GM19193 (cell line): ENCODE measurements around the gene GRAMD4.

ENCODE experiments used
- POLR2A ChIP-seq: IDR thresholded peaks from 4 replicates; pipeline ENCODE4 v1.6.1; 2011; ENCODE audit not compliant: insufficient read depth, insufficient read length; ENCODE audit errors: extremely low read depth

Gene GRAMD4

DNA sequence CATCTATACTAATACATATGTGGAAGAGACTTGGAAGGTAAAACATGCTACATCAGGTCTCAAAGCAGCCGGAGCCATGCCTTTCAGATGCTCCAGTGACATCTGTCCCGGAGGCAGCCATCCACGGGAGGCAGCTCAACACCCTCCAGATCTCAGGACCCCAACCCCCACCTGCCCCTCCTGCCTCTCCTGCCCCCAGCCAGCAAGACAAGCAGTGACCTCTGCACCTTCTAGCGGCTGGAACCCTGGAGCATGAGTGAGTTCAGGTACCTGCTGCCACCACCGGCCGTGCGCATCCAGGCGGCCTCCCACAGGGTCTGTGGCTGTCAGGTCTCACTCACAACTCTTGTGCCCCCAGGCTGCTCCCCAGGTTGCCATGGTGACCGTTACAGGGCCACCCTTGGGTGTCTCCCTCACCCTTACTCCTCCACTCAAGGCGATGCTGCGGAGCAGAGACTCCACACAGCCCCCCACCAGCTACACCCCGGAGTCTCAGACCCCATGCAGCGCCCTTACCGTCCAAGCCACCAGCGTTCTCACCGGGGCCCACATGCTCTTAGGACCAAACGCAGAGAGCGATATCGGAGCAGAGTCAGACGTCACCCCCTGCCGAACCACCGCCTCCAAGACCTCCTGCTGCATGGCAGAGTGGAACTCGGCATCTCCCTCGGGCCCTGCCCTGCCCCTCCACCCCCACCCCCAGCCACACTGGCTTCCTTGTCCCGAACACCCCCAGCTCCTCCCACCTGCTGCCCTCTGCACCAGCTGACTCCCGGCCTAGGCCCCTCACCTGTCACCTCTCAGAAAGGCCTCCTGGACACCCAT lies 83.2 kb downstream of the GRAMD4 start:
- no peak for TF ChIP-seq POLR2A

DNA sequence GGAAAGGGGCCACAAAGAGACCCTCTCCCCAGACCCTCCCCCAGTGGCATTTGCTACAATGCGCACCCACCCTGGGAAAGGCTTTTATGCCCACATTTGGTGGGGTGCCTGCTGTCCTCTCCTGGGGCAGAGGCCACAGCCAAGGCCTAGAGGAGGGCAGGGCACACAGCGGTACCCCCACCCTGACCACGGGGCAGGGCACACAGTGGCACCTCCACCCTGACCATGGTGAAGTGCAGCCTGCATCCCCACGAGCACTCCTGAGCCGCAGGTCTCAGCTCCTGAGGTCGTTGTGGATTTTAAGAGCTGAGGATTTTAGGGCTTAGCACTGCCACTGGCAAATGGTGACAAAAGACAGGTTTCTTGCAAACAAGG lies 83.8 kb downstream of the GRAMD4 start:
- no peak for TF ChIP-seq POLR2A

DNA sequence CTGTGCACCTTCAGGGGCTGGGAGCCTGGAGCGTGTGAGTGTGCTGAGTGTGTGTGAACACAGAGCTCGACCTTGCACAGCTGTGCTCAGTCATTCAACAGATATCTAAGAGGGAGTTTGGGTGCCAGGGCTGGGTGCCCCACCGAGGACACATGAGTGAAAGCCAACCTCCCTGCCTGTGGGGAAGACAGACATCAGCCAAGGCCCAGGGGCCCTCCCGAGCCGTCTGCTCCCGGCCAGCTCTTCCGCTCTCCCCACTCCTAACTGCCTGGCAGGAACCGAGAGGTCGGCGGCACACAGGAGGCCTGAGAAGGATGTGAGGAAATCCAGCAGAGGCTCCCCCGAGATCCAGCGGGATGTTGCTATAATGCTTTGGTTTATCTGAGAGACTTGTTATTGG lies 85.9 kb downstream of the GRAMD4 start:
- TF ChIP-seq POLR2A: no peak

DNA sequence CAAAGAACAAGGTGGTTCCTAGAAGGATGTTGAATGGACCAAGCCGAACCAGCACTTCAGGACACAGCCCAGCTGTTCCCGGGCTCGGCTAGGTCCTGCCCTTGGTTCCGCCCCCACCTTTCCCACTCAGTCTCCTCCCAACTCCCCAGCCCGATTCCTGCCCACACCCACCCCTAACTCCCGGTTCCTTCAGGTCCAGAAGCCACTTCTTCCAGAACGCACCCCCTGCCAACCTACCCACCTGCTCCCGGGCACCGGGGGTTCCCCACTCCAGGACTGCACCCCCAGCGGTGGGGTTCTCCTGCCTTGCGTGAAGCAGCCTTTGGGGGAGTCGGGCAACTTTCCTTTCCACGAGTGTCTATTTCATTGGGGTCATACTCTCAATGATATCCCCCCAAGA lies 87.1 kb downstream of the GRAMD4 start:
- no peak for TF ChIP-seq POLR2A

DNA sequence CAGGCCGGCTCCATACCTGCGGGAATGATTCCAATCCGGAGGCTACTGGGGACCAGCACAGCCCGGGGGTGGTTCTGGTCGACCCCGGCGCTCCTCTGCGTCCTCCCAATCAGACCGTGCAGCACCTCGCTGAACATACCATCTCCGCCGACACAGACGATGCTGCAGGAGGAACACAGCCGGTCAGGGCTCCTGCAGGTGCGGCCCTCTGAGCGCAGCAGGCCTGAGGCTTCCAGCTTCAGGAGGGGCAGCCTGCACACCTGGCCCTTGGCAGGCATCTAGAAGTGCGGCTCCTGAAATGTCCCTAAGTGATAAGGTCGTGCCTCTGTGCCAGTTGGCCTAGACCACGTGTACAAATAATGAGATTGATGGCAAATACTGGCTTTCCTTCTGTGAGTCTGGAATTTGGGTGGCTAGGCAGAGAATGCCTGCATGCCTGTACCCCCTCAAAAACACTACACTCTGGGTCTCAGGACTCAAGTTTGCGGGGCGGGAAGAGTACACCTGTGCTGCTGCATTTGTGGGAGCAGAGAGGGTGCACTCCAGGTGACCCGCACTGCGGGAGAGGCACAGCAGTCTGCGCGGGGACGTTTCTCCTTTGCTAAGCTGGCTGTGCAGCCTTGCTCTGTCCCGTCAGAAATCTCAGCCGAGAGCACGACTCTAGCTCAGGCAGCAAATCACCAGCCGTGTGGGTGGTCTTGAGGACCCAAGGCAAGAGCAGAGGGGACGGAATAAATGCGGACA lies 87.8 kb downstream of the GRAMD4 start:
- TF ChIP-seq POLR2A: no peak

DNA sequence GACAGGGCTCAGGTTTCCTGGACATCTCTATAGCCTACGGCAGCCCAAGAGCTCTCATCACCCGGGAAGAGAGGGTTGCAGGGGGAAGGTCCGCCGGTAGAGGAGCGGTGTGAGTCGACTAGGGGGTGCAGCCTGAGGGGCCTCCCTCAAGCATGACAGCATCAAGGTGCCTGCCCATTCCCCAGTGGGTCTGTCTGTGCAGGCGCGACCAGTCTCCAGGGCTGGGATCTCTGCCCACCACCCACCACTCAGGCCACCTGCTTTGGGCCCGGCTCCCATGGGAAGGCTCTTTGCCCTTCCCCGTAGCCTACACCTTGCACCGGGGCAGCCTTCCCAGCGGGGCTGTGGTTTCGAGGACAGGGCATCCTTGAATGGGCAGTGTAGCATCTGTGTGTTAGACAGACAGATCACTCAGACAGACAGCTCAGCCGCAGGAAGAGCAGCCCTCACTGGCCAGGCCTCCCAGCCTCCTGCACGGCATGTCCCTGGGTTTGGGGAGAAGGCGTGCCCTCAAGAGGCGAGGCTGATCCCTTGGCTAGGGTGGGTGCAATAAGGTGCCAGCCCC lies 88.7 kb downstream of the GRAMD4 start:
- TF ChIP-seq POLR2A: no peak

DNA sequence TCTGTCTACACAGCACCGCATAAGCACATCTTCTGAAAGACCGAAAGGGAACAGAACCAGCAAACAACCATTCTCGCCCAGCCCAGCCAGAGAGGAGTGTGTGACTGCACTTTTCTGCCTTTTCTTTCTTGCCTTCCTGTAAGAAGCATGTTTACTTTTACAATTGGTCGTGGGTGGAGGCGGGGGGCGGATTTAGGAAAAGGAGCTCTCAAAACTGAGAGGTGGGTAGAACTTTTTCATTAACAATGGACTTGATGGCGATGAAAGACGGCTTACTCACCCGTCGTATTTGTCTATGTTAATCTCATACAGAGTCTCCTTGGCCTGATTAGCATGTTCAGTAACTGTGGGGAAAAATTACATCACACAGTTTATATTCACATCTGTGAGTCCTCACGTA lies 90.6 kb downstream of the GRAMD4 start:
- TF ChIP-seq POLR2A: no peak

DNA sequence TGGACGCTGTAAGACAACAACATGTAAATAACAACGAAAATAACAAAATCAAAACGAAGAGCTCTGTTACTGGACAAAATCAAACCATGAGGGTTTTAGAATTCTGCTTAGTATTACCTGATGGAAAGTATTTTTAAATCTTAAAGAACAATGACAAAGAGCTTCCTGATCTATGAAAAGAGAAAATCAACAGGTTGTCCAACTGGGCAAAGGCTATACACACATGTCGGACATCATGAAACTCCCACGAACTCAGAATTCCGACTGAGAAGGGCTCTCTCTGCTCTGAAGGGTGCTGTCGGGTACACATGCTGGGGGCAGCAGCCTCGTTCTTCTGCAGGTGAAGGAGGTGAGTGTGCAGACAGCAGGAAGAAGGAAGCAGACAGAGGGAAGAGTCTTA lies 92.1 kb downstream of the GRAMD4 start:
- no peak for TF ChIP-seq POLR2A

DNA sequence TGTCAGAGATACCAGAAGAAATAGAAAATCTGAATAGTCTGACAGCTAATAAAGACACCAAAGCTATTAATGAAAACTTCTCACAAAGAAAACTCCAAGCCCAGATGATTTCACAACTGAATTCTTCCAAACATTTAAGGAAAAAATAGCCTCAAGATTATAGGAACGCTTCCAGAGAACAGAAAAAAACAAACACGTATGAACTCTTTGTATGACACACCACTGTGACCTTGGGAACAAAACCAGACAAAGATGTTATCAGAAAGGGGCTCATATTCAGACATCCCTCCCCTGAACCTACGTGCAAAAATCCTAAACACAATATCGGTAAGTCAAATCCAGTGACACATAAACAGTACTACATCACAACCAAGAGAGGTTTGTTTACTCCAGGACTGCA lies 94.4 kb downstream of the GRAMD4 start:
- TF ChIP-seq POLR2A: no peak

DNA sequence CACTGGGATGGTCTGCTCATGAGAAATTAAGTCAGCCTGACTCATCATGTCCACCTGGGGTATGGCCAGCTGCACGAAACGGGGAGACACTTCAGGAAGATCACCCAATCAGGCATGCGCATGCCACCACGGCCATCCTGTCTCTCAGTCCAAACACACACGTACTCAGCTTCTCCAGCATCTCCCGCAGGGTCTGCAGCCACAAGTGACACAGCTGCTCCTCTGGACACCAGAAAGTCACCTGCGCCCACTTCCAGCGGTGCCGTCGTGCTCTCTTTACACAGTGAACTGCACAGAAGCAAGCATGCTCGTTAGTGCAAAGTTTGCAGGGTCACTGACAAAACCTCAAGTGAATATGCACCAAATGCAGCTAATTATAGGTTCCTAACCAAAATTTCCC lies 99.7 kb downstream of the GRAMD4 start:
- no peak for TF ChIP-seq POLR2A

DNA sequence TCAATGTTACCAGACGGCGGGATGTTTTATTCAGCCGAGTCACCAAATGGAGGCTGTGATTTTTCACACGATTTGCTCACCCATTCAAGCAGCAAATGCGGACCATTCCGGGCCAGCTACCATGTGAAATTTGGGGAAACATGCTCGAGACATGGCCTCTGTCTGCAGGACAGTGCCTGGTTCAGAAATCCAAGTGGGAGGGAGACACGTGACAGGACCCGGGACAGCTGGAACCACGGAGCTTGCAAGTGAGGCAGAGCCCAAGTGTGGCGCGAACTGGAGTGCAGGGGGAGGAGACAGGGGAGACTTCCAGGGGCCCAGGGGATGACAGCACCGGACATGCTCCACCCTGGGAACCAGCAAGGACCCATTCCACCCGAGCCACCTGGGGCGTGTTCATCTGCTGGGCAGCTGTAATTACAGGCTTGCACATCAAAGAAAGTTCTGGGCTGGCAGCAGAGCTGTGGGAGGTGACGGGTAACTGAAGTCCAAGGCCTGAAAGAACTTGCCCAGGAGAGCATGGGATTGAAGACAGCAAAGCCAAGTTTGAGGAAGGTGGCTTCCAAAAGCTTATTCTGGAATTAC lies 101.4 kb downstream of the GRAMD4 start:
- no peak for TF ChIP-seq POLR2A

DNA sequence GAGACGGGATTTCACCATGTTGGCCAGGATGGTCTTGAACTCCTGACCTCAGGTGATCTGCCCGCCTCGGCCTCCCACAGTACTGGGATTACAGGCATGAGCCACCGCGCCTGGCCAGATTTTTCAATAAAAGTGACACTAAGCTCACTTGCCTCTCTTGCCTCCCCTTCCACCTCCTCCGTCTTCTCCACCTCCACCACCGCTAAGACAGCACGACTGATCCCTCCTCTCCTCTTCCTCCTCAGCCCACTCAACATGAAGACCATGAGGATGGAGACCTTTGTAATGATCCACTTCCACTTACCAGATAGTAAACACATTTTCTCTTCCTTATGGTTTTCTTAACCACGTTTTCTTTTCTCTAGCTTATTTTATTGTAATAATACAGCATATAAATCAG lies 103.7 kb downstream of the GRAMD4 start:
- TF ChIP-seq POLR2A: no peak

DNA sequence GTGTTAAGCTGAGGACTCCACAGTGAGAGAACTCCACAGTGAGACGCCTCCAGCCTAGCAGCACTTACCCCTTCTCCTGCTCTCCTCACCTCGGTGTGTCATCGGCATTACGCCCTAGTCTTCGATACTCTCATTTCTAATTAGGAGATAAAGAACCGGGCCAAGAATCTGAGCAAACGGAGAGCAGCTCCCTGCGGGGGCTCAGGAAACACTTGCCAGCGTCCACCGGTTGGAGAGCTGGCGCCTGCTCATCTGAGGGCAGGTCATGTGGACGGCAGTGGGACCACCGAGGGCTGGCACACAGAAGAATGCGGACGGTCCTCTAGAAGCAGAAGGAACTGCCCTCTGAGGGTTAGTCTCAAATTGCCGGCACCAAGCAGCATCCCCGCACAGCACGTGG lies 104.9 kb downstream of the GRAMD4 start:
- no peak for TF ChIP-seq POLR2A

DNA sequence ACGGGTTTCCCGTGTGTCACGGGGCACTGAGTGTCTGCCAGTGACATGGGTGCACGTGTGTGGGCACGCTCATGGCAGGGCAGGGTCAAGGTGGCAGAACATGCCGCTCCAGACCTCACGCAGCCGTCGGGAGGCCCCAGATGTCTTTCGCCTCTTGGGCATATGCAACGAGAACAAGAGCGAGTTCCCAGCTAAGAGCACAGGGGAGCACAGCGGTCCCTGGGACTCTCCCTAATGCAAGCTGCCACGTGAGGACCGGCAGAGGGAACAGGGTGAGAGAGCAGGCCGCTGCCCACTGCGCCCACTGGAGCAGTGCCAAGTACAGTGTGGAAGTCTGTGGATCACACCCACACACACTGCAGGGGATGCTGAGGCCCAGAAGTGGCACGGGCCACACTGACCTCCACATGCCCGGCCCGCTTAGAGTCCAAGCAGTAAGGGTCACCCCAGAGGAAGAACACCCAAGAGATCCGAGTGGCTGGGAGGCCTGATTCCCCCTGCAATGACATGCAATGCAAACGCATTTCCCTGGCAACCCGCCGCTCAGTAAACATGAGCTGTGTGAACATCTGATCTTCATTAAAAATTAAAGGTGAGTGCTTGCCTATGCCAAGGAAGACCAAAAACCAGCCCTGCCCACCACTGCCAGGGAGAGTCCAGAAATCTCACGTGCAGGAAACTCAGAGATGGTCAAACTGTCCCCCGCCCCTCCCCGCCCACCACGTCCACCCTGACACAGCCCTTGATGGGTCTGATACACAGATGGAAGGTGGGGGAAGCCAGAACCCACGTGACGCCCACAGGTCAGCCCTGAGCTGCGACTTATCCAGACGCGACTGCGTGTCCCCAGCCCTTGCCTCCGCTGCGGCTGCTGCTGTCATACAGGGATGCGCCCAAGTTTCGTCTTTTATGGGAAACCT lies 106.1 kb downstream of the GRAMD4 start:
- TF ChIP-seq POLR2A: no peak

DNA sequence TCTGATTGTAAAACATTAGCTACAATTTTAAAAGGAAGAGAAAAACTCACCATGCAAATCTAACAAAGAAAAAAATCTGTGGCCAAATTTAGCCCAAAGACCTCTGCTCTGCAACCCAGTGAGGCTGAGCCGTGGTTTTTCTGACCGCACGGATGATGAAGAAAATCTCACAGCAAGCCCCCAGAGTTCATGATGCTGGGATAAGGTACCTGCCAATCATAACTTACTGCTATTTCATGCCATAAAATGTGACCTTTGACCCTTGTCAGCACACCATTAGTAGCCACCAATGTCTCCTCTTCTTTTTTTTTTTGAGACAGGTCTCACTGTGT lies 106.8 kb downstream of the GRAMD4 start:
- TF ChIP-seq POLR2A: no peak

DNA sequence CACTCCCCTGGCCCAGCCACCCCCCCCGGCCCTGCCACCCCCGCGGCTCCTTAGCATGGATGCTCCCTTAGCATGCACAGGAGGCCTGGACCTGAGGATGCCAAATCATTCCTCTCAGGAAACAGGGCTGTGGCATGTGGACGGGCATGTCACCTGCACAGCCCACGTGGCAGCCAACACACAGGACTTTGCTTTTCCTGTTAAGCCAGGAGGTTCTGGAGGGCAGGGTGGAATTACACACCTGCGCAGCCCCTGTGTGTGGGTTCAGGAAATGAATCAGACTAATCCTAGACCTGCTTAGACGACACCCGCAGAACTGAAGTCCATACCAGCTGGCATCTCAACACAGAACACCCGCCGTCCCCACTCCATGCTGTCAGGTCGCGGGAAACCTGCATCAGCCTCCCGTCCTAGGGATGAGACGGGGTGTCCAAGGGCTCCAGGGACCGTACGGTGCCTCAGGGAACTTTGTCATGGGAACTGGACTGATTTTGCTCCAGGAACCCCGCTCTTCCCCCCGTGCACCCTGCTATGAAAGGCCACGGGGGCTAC lies 107.7 kb downstream of the GRAMD4 start:
- TF ChIP-seq POLR2A: no peak
